Measurements from ENCODE around the gene PACS1.
A peak's percentile ranks its signal among the peaks of the same experiment; 100 is the strongest.

PACS1 gene

DNA sequence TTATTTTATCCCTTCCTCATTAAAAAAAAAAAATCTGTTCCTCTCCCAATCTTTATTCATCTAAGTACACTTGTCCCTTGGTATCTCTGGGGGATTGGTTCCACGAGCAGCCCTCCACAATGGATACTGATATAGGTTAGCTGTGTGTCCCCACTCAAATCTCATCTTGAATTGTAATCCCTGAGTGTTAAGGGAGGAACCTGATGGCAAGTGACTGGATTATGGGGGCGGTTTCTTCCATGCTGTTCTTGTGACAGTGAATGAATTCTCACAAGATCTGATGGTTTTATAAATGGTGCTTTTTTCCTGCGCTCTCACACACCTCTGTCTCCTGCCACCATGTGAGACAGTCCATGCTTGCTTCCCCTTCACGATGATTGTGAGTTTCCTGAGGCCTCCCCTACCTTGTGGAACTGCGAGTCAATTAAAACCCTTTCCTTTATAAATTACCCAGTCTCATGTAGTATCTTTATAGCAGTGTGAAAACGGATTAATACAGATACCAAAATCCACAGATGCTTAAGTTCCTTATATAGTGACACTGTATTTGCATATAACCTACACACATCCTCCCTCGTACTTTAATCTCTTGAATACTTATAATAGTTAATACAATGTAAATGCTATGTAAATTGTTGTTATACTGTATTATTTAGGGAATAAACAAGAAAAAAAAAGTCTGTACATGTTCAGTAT is 62.0 kb downstream of the PACS1 start:
- DNase-seq (ENCODE audit: low spot score) = no peak
- ChIA-PET CTCF (no interaction called here), POLR2A (ENCODE audit: low non-redundant PET) (no interaction called here)
- TF ChIP-seq, protein P1, sequence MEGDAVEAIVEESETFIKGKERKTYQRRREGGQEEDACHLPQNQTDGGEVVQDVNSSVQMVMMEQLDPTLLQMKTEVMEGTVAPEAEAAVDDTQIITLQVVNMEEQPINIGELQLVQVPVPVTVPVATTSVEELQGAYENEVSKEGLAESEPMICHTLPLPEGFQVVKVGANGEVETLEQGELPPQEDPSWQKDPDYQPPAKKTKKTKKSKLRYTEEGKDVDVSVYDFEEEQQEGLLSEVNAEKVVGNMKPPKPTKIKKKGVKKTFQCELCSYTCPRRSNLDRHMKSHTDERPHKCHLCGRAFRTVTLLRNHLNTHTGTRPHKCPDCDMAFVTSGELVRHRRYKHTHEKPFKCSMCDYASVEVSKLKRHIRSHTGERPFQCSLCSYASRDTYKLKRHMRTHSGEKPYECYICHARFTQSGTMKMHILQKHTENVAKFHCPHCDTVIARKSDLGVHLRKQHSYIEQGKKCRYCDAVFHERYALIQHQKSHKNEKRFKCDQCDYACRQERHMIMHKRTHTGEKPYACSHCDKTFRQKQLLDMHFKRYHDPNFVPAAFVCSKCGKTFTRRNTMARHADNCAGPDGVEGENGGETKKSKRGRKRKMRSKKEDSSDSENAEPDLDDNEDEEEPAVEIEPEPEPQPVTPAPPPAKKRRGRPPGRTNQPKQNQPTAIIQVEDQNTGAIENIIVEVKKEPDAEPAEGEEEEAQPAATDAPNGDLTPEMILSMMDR (conservative IDR thresholded peaks at IDR 0.05; ENCODE audit: low read depth) = no peak
- H3K27ac ChIP-seq = no peak overlapping the region

DNA sequence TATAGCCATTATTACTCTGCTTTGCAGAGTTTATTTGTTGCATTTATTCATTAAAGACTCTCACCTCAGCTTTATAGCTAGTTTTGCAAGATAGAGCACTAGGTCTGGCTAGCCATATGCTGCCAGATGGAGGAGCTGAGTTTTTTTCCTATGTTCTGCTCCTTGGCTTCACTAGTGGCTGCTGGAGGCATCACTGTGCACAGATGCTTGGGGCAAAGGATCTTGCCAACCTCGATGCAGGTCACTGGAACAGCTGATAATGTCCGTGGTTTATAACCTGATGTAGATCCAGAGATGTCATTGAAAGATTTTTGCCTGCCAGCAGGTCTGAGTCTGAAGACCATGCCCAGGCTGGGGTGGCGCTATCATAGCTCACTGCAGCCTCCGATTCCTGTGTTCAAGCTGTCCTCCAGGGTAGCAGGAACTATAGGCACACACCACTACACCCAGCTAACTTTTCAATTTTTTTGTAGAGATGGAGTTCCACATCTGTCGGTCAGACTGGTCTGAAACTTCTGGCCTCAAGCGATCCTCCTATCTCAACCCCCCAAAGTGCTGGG is 63.2 kb downstream of the PACS1 start:
- POLR2A ChIA-PET (ENCODE audit: low non-redundant PET) = no interaction called here

DNA sequence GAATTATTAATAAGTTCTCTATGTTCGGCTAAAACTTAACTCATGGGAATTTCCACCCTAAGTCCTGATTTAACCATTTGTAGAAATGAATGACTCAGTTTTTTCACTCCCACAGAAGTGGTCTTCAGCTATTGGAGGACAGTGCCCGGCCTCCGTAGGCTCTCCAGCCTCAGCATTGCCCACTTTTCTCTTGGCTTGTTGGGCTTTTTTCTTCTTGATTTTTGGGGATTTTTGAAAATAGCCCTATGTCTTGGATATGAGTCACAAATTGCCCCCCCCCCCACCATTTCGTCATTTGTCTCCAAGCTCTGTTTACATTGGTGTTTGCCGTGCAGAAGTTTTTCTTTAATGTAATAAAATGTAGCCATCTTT is 66.7 kb downstream of the PACS1 start:
- DNase-seq (ENCODE audit: low spot score) = peak; percentile 21
- TF ChIP-seq, protein P1 (conservative IDR thresholded peaks at IDR 0.05; ENCODE audit: low read depth) = no peak
- H3K27ac ChIP-seq = no peak overlapping the region
- POLR2A ChIA-PET (ENCODE audit: low non-redundant PET) = no interaction called here
- CTCF ChIA-PET = interaction anchor here (1.1 kb wide), 1 partner anchor 20 kb away, joined by 5 read pairs; no protein-coding TSS in a partner anchor

More for the DNA sequence above, 63.2 kb downstream of the PACS1 start:
- no peak for DNase-seq (ENCODE audit: low spot score)
- CTCF ChIA-PET = no interaction called here
- TF ChIP-seq, protein P1 (conservative IDR thresholded peaks at IDR 0.05; ENCODE audit: low read depth) = no peak
- H3K27ac ChIP-seq = no peak overlapping the region

DNA sequence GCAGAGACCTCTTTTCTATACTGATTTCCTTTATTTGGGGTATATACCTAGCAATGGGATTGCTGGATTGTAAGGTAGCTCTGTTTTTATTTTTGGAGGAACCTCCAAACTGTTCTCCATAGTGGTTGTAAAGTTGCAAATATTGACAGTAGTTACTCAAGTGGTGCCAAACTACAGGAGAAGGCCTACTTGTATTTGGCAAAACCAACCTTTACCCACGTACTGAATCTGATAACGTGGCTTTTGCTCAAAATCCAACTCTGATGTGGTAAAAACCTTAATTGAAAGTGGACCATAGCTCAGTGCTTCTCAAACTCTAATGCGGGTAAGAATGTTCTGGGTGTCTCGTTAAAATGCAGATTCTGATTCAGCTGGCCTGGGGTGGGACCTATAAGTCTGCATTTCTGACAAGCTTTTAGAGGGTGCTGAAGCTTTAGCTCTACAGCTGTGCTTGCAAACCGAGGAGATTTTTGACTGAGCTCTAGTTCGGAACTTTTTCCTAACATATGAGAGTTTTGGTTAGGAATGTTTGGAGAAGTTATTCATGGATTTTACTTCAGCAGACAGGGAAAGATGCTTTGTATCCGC is 69.8 kb downstream of the PACS1 start:
- DNase-seq (ENCODE audit: low spot score) = no peak
- POLR2A ChIA-PET (ENCODE audit: low non-redundant PET) = no interaction called here
- CTCF ChIA-PET = interaction anchor here (0.9 kb wide), 1 partner anchor 71 kb away, joined by 3 read pairs; no protein-coding TSS in a partner anchor
- TF ChIP-seq, protein P1 (conservative IDR thresholded peaks at IDR 0.05; ENCODE audit: low read depth) = no peak
- H3K27ac ChIP-seq = no peak overlapping the region

DNA sequence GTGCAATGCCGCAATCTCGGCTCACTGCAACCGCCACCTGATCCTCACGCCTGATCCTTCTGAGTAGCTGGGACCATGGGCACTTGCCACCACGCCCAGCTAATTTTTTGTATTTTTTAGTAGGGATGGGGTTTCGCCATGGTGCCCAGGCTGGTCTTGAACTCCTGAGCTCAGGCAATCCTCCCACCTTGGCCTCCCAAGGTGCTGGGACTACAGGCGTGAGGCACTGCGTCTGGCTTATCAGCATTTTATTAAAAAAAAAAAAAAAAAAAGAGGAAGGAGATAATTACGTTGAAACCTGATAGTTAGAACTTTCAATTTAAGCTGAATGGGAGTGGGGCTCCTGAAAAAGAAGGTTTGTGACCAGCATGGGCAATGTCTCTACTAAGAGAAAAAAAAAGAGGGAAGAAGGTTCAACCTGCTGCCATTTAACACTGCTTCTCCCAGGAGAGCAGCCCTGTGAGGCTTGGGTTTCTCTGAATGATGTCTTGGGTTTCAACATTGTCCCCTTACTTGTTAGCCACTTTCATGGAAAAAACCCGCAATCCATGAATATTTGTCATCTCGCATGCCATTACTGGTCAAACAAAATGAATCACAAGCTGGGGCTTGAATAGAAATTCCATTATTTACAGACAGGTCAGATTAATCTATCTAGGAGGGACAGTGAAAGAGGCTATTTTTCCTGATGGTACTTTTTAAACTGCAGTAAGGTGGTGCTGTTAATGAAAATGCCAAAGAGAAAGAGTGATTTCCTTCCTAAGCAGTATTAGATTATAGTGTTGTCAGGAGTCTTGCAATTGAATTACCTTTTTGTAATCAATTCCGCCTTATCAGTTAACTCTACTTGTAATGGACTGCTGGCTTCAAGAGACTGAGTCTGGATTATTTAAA is 72.5 kb downstream of the PACS1 start:
- POLR2A ChIA-PET (ENCODE audit: low non-redundant PET) = interaction anchor here (0.6 kb wide), 1 partner anchor 123 kb away, joined by 6 read pairs; no protein-coding TSS in a partner anchor
- CTCF ChIA-PET = interaction anchor here (0.5 to 1.1 kb wide), 2 partner anchors 41 to 54 kb away, joined by 3 read pairs; no protein-coding TSS in a partner anchor
- peak overlapping the region; percentile 55 for H3K27ac ChIP-seq
- TF ChIP-seq, protein P1 (conservative IDR thresholded peaks at IDR 0.05; ENCODE audit: low read depth) = no peak
- peak; percentile 80 for DNase-seq (ENCODE audit: low spot score)

DNA sequence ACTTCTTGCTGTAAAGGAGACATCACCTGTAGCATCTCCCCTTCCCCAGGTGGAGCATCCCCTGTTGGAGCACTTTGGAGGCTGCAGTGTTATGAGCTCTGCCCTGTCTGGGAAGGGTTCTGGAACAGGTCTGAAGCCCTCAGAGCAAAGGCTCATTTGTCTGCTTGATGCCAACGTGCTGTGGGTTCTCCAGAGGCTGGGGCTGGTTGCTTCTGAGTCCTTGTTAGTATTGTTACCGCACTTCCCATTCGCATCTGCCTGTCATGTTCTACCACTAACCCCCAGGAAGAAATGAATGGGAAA is 73.1 kb downstream of the PACS1 start:
- ChIA-PET CTCF (interaction anchor here (0.5 kb wide), 2 partner anchors 53 to 258 kb away, joined by 3 read pairs; no protein-coding TSS in a partner anchor), POLR2A (ENCODE audit: low non-redundant PET) (no interaction called here)
- DNase-seq (ENCODE audit: low spot score) = no peak
- TF ChIP-seq, protein P1 (conservative IDR thresholded peaks at IDR 0.05; ENCODE audit: low read depth) = no peak
- H3K27ac ChIP-seq = no peak overlapping the region
